Stomach (tissue), 9 donors: Measurements from ENCODE around the gene ROCK2. TPM values are rescaled to one million over a fixed set of nuclear protein-coding genes. Genes with fewer than 3 reads are reported as not detected.
"Not testable (repeated sequence)": the region's sequence is repeated elsewhere in the genome, so short reads cannot be mapped to it uniquely, and the experiment has no call there.

Experiments
- DNase-seq, 2 donors: peaks; one replicate each; pipeline versions ENCODE4 v3.0.0 to v3.0.0-alpha.2; 2013 to 2019
- H3K27ac ChIP-seq, 5 donors: fragments of 200-600 bp in 4 of 5; sonication (generic) in 4 of 5; one replicate each; pipeline ENCODE4 v1.5.1; 2013 to 2019; ENCODE audit warnings: mild to moderate bottlenecking in 1 of 5, moderate library complexity in 1 of 5
- H3K27me3 ChIP-seq, 3 donors: fragments of 200-600 bp; sonication (generic); one replicate each; pipeline ENCODE4 v1.5.1; 2017 to 2019; ENCODE audit warnings: mixed run types in 1 of 3
- H3K36me3 ChIP-seq, 4 donors: fragments of 200-600 bp; sonication (generic); 1 replicate in 3 of 4; 2 replicates in 1 of 4; pipeline ENCODE4 v1.5.1; 2016 to 2019
- H3K4me1 ChIP-seq, 4 donors: fragments of 200-600 bp; sonication (generic); one replicate each; pipeline ENCODE4 v1.5.1; 2016 to 2019
- H3K4me3 ChIP-seq, 4 donors: fragments of 200-600 bp; sonication (generic) in 3 of 4; one replicate each; pipeline ENCODE4 v1.5.1; 2016 to 2019; ENCODE audit warnings: mild to moderate bottlenecking in 1 of 4
- H3K9me3 ChIP-seq, 4 donors: fragments of 200-600 bp; sonication (generic); one replicate each; pipeline ENCODE4 v1.5.1; 2016 to 2019
- CTCF ChIP-seq, 7 experiments: fragments of 450-650 bp in 4 of 7; fragments of 200-600 bp in 3 of 7; sonication (generic) in 3 of 7; IDR thresholded peaks; one replicate each; pipeline ENCODE4 v1.5.1; 2016 to 2019; ENCODE audit warnings: antibody characterized with exemption in 7 of 7, control low read depth in 2 of 7, mild to moderate bottlenecking in 1 of 7
- EP300 ChIP-seq: sonication (generic); formaldehyde crosslinking; IDR thresholded peaks from one replicate; pipeline ENCODE4 v1.6.1; 2017; ENCODE audit warnings: antibody characterized with exemption
- POLR2A ChIP-seq, 4 donors: fragments of 450-650 bp; IDR thresholded peaks; one replicate each; pipeline ENCODE4 v1.6.1; 2016; ENCODE audit warnings: antibody characterized with exemption in 4 of 4, control low read depth in 2 of 4, mild to moderate bottlenecking in 1 of 4, moderate library complexity in 1 of 4
- POLR2AphosphoS5 ChIP-seq, 3 donors: sonication (generic); formaldehyde crosslinking; IDR thresholded peaks; one replicate each; pipeline ENCODE4 v1.6.1; 2016; ENCODE audit warnings: antibody characterized with exemption in 3 of 3
- WGBS, 5 donors: extraction: QIAGEN DNeasy Blood & Tissue Kit in 3 of 5; methylation state at CpG; one replicate each; pipeline versions ENCODE4 v1.1.5 to v1.1.7; 2013 to 2018; 5-methylcytosine and 5-hydroxymethylcytosine counted together
- intact Hi-C: fragments of 100-400 bp; cut with DNase I; formaldehyde crosslinking; loops from one replicate; pipeline ENCODE4 v1.15.1; 2023; ENCODE audit warnings: low total_unique reads
- polyA plus RNA-seq, 3 donors: library from polyadenylated mRNA; stranded (reverse); fragments of 200-250 nt; gene quantifications; one replicate each; pipeline ENCODE4 v1.2.3, GENCODE V29; 2013
- total RNA-seq, 5 donors: library from RNA; depleted of rRNA; stranded (reverse); fragments of >200 nt; gene quantifications; one replicate each; pipeline versions ENCODE4 v1.1.0 to v1.2.3, GENCODE V29; 2014 to 2016
- donor health status: healthy with polysubstance abuse.
- donor health status: Bipolar disorder and iron deficiency.
- donor health status: healthy.

The ROCK2 gene
- total and polyA plus RNA-seq, 8 donors: 5.6 to 113 (median 35.9) TPM

DNA sequence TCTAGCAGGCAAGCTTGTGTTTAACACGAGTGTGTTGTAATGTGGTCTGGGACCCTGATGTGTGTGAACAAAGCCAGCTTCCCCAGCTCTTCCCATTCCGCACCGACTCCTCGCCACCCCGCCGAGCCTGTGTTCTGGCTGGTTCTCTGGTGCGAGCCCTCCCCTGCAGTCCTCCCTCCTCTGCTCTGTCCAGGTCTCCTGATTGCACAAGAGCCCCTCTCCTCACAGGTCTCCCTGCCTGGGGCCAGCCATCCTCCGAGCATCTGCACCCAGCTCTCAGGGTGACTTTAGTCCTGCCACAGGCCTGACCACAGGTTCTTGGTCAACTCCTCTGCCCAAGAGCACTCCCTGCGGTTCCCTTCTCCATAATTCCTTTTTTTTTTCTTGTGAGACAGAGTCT, 175.9 kb downstream of the ROCK2 start:
- H3K27ac ChIP-seq: no peak overlapping the region
- DNase-seq: no peak
- no peak overlapping the region for H3K4me3 ChIP-seq
- 83 to 89% (median 87%) methylated on average over 9 of the region's 9 CpGs for WGBS, 5 donors
- H3K36me3 ChIP-seq: peaks cover 0 to 6% (median 6%) of the 10 kb centered on the region in 4 donors
- TF ChIP-seq POLR2A (IDR thresholded peaks at IDR 0.05) (no peak), CTCF (IDR thresholded peaks at IDR 0.05) (no peak), POLR2AphosphoS5 (IDR thresholded peaks at IDR 0.05) (no peak), EP300 (no peak)
- peaks cover 0 to 4% (median 0%) of the 10 kb centered on the region in 4 donors for H3K4me1 ChIP-seq
- H3K9me3 ChIP-seq: no peaks in the 10 kb centered on the region
- H3K27me3 ChIP-seq: no peaks in the 10 kb centered on the region
- intact Hi-C loops: no loop called here

GRCh38 chr2:11166476-11166875, 178.0 kb downstream of the ROCK2 start:
- H3K9me3 ChIP-seq: no peaks in the 10 kb centered on the region
- peaks cover 0 to 4% (median 0%) of the 10 kb centered on the region in 4 donors for H3K4me1 ChIP-seq
- DNase-seq: no peak
- 89 to 98% (median 92%) methylated on average over 10 of the region's 10 CpGs for WGBS, 5 donors
- H3K27ac ChIP-seq: no peak overlapping the region
- peaks cover 0 to 20% (median 16%) of the 10 kb centered on the region in 4 donors for H3K36me3 ChIP-seq
- H3K4me3 ChIP-seq: no peak overlapping the region
- TF ChIP-seq EP300: no peak
- no peak for TF ChIP-seq CTCF (IDR thresholded peaks at IDR 0.05)
- intact Hi-C loops: no loop called here
- no peaks in the 10 kb centered on the region for H3K27me3 ChIP-seq

GRCh38 chr2:11165046-11165445, 179.4 kb downstream of the ROCK2 start:
- H3K4me3 ChIP-seq: not testable (repeated sequence)
- WGBS, 5 donors: 94 to 97% (median 95%) methylated on average over 5 to 28 of the region's 28 CpGs

DNA sequence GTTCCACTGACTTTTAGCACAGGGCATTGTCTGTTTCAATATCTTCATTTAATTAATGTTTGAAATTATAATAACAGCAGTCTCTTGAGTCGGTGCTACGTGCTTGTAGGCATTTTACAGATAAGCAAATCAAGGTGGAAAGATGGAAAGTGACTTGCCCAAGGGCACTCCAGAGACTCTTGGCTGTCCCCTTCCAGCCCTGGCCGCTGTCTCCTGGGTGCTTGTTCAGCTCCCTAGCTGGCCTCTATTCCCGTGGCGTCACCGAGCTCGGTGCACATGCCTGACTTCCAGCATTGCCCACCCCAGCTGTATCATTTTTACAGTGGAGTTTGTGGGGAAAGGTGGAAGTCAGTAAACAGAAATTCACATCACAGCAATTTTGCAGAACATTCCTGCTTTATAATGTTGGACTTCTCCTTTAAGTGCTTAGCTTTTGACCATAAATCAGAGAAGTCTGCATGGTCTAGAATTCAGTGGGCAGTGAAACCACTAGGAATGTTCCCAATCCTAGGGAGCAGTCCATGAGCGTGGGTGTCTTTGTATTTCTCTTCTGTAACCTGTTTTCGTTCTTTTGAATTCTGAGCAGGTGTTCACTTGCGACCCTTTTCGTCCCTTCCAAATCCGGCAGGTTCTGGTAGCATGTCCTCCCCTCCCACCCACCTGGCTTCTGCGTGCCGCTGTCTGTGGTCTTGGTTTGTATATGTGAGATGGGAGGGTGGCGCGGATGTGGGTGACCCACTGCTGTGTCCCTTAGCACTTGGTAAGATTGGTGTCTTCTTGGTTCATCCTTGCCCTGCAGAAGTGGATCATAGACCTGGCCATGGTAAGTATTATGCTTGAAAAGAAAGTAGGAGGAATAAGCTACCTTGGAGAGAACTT, 180.8 kb downstream of the ROCK2 start:
- 88 to 94% (median 92%) methylated on average over 16 of the region's 16 CpGs for WGBS, 5 donors
- Histone ChIP-seq H3K27ac (no peak overlapping the region), H3K4me3 (no peak overlapping the region), H3K9me3 (no peaks in the 10 kb centered on the region), H3K27me3 (no peaks in the 10 kb centered on the region), H3K36me3 (peaks cover 0 to 28% (median 17%) of the 10 kb centered on the region in 4 donors), H3K4me1 (no peaks in the 10 kb centered on the region)
- intact Hi-C loops: no loop called here
- TF ChIP-seq POLR2A (IDR thresholded peaks at IDR 0.05): no peak
- no peak for TF ChIP-seq CTCF (IDR thresholded peaks at IDR 0.05)
- TF ChIP-seq POLR2AphosphoS5 (IDR thresholded peaks at IDR 0.05): no peak
- TF ChIP-seq EP300: no peak
- no peak for DNase-seq

More at GRCh38 chr2:11165046-11165445, 179.4 kb downstream of the ROCK2 start:
- H3K27me3 ChIP-seq, intact Hi-C loops, DNase-seq, H3K27ac ChIP-seq, H3K4me1 ChIP-seq, H3K9me3 ChIP-seq: not testable (repeated sequence)
- H3K36me3 ChIP-seq: peaks cover 0 to 28% (median 17%) of the 10 kb centered on the region in 4 donors

DNA sequence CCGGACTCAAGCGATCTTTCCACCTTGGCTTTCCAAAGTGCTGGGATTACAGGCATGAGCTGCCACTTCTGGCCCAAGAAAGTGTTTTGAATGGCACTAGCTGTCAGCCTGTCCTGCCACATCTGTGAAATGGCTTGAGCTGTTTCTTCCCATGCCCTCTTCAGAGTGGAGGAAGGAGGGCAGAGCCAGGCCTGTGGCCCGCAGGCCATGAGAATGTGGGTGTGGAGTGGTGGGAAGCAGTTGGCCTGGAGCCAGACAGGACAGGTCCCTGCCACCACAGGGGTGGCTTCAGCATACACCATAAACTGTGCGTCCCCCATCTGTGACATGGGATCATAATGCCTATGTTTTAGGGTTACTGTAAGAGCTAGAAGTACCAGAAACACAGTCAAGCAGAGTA, 182.7 kb downstream of the ROCK2 start:
- no peak for DNase-seq
- H3K9me3 ChIP-seq: no peaks in the 10 kb centered on the region
- 97 to 100% (median 98%) methylated on average over 3 to 4 of the region's 4 CpGs for WGBS, 5 donors
- H3K4me1 ChIP-seq: peaks cover 0 to 14% (median 7%) of the 10 kb centered on the region in 4 donors
- peaks cover 0 to 28% (median 17%) of the 10 kb centered on the region in 4 donors for H3K36me3 ChIP-seq
- TF ChIP-seq EP300 (no peak), POLR2A (IDR thresholded peaks at IDR 0.05) (no peak), POLR2AphosphoS5 (IDR thresholded peaks at IDR 0.05) (no peak), CTCF (IDR thresholded peaks at IDR 0.05) (no peak)
- H3K27ac ChIP-seq: no peak overlapping the region
- H3K4me3 ChIP-seq: no peak overlapping the region
- intact Hi-C loops: no loop called here
- no peaks in the 10 kb centered on the region for H3K27me3 ChIP-seq
